Measurements from ENCODE around the gene EEFSEC. TPM values are rescaled to one million over a fixed set of nuclear protein-coding genes. Genes with fewer than 3 reads are reported as not detected.

Gene EEFSEC
- total RNA-seq, 1 experiment from 2014 or later, result 9.6 TPM

GRCh38 chr3:128442949-128443348, 289.7 kb downstream of the EEFSEC start:
- H3K79me2 ChIP-seq (ENCODE audit: low read length), result no peaks in the 10 kb centered on the region
- H3K4me3 ChIP-seq (ENCODE audit: low read length), result no peak overlapping the region
- no peak overlapping the region for H2AFZ ChIP-seq (ENCODE audit: low read length)
- intact Hi-C loops (cut with micrococcal nuclease), result no loop called here
- BruUV-seq (replicated peaks), result no TSS peak
- POLR2A ChIA-PET (ENCODE audit: unreplicated experiment), result no interaction called here
- ATAC-seq (no peak), DNase-seq (no peak)
- H4K20me1 ChIP-seq (ENCODE audit: low read length), result no peaks in the 10 kb centered on the region
- no peak overlapping the region for H3K27ac ChIP-seq (ENCODE audit: low read length)
- no peak overlapping the region for H3K9ac ChIP-seq (ENCODE audit: low read length)
- no peaks in the 10 kb centered on the region for H3K36me3 ChIP-seq (ENCODE audit: low read depth, low read length)
- no peak for TF ChIP-seq EZH2 (IDR thresholded peaks at IDR 0.05; ENCODE audit: low read length, unreplicated experiment)
- no peak for TF ChIP-seq EZH2phosphoT487 (IDR thresholded peaks at IDR 0.05; ENCODE audit: borderline replicate concordance, low read length)
- TF ChIP-seq, protein P1, sequence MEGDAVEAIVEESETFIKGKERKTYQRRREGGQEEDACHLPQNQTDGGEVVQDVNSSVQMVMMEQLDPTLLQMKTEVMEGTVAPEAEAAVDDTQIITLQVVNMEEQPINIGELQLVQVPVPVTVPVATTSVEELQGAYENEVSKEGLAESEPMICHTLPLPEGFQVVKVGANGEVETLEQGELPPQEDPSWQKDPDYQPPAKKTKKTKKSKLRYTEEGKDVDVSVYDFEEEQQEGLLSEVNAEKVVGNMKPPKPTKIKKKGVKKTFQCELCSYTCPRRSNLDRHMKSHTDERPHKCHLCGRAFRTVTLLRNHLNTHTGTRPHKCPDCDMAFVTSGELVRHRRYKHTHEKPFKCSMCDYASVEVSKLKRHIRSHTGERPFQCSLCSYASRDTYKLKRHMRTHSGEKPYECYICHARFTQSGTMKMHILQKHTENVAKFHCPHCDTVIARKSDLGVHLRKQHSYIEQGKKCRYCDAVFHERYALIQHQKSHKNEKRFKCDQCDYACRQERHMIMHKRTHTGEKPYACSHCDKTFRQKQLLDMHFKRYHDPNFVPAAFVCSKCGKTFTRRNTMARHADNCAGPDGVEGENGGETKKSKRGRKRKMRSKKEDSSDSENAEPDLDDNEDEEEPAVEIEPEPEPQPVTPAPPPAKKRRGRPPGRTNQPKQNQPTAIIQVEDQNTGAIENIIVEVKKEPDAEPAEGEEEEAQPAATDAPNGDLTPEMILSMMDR (conservative IDR thresholded peaks at IDR 0.05; ENCODE audit: low read depth, low read length), result no peak
- H3K27me3 ChIP-seq (ENCODE audit: low read length), result no peaks in the 10 kb centered on the region
- H3K4me2 ChIP-seq (ENCODE audit: low read length), result no peak overlapping the region
- H3K9me2 ChIP-seq (replicated peaks; ENCODE audit: low read length), result no peaks in the 10 kb centered on the region
- H3K9me3 ChIP-seq (ENCODE audit: low read length), result no peaks in the 10 kb centered on the region
- no peaks in the 10 kb centered on the region for H3F3A ChIP-seq (ENCODE audit: low read length, unreplicated experiment)
- CTCF ChIA-PET, result no interaction called here
- no peaks in the 10 kb centered on the region; the same call in 1 of the 2 replicates for H3K4me1 ChIP-seq (ENCODE audit: insufficient read depth, low read length)

DNA sequence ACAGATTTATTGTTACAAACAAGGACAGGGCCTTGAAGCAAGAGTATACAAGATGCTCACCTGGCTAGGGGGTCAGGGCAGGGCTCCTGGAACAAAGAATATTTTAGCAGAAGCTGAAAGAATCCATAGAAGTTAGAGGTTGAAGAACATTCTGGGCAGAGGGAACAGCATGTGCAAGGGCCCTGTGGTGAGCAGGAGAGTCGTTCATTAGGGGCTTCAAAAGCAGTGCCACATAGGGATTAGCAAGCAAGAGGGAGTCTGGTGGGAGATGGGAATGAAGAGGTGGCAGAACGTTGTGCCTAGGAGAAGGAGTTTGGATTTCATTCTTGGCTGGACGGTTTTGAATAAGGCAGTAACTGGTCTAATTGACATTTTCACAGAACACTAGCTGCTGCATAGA, 290.5 kb downstream of the EEFSEC start:
- Histone ChIP-seq H3K9ac (ENCODE audit: low read length) (no peak overlapping the region), H3F3A (ENCODE audit: low read length, unreplicated experiment) (no peaks in the 10 kb centered on the region), H3K4me2 (ENCODE audit: low read length) (no peak overlapping the region), H3K9me2 (replicated peaks; ENCODE audit: low read length) (no peaks in the 10 kb centered on the region), H3K4me3 (ENCODE audit: low read length) (no peak overlapping the region), H4K20me1 (ENCODE audit: low read length) (no peaks in the 10 kb centered on the region), H3K9me3 (ENCODE audit: low read length) (no peaks in the 10 kb centered on the region), H3K27ac (ENCODE audit: low read length) (no peak overlapping the region), H3K4me1 (ENCODE audit: insufficient read depth, low read length) (no peaks in the 10 kb centered on the region; the same call in 1 of the 2 replicates), H3K79me2 (ENCODE audit: low read length) (no peaks in the 10 kb centered on the region), H3K36me3 (ENCODE audit: low read depth, low read length) (no peaks in the 10 kb centered on the region), H2AFZ (ENCODE audit: low read length) (no peak overlapping the region), H3K27me3 (ENCODE audit: low read length) (no peaks in the 10 kb centered on the region)
- intact Hi-C loops (cut with micrococcal nuclease), result no loop called here
- BruUV-seq (replicated peaks), result no TSS peak
- CTCF ChIA-PET, result no interaction called here
- POLR2A ChIA-PET (ENCODE audit: unreplicated experiment), result no interaction called here
- ATAC-seq (no peak), DNase-seq (no peak)
- TF ChIP-seq, protein P1 (conservative IDR thresholded peaks at IDR 0.05; ENCODE audit: low read depth, low read length), result no peak
- TF ChIP-seq EZH2 (IDR thresholded peaks at IDR 0.05; ENCODE audit: low read length, unreplicated experiment), result no peak

DNA sequence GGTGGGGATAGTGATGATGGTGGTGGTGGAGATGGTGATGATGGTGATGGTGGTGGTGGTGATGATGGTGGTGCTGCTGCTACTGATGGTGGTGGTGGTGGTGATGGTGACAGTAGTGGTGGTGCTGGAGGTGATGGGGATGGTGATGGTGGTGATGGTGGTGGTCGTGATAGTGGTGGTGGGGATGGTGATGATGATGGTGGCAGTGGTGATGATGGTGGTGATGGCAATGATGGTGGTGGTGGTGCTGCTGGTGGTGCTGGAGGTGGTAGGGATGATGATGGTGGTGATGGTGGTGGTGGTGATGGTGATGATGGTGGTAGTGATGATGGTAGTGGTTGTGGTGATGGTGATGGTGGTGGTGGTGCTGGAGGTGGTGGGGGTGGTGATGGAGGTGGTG, 292.1 kb downstream of the EEFSEC start:
- POLR2A ChIA-PET (ENCODE audit: unreplicated experiment), result no interaction called here
- no peaks in the 10 kb centered on the region for H3K79me2 ChIP-seq (ENCODE audit: low read length)
- intact Hi-C loops (cut with micrococcal nuclease), result no loop called here
- no TSS peak for BruUV-seq (replicated peaks)
- no peaks in the 10 kb centered on the region for H3K9me2 ChIP-seq (replicated peaks; ENCODE audit: low read length)
- H3K9me3 ChIP-seq (ENCODE audit: low read length), result no peaks in the 10 kb centered on the region
- H3F3A ChIP-seq (ENCODE audit: low read length, unreplicated experiment), result no peaks in the 10 kb centered on the region
- H2AFZ ChIP-seq (ENCODE audit: low read length), result no peak overlapping the region
- no peaks in the 10 kb centered on the region for H3K4me1 ChIP-seq (ENCODE audit: insufficient read depth, low read length)
- CTCF ChIA-PET, result no interaction called here
- ATAC-seq, result no peak
- H3K9ac ChIP-seq (ENCODE audit: low read length), result no peak overlapping the region
- H3K36me3 ChIP-seq (ENCODE audit: low read depth, low read length), result no peaks in the 10 kb centered on the region
- H3K27me3 ChIP-seq (ENCODE audit: low read length), result no peaks in the 10 kb centered on the region
- no peak overlapping the region for H3K4me3 ChIP-seq (ENCODE audit: low read length)
- H3K4me2 ChIP-seq (ENCODE audit: low read length), result no peak overlapping the region
- DNase-seq, result no peak
- TF ChIP-seq EZH2 (IDR thresholded peaks at IDR 0.05; ENCODE audit: low read length, unreplicated experiment) (no peak), EZH2phosphoT487 (IDR thresholded peaks at IDR 0.05; ENCODE audit: borderline replicate concordance, low read length) (no peak)
- TF ChIP-seq, protein P1 (conservative IDR thresholded peaks at IDR 0.05; ENCODE audit: low read depth, low read length), result no peak
- H4K20me1 ChIP-seq (ENCODE audit: low read length), result no peaks in the 10 kb centered on the region
- no peak overlapping the region for H3K27ac ChIP-seq (ENCODE audit: low read length)

Measured in PC-3 (cell line).